A673 (cell line): ENCODE data around the gene INAVA. TPM values are rescaled to one million over a fixed set of nuclear protein-coding genes. Genes with fewer than 3 reads are reported as not detected.

Experiments used
- BruUV-seq: library from RNA; stranded (reverse); fragments of 400-500 nt; replicated peaks from 2 replicates; lab custom pipeline; 2021; lab: Mats Ljungman, UMichigan
- CTCF ChIA-PET: fragments of 300-600 bp; sonication (Branson Sonifier 250); formaldehyde crosslinking; loops from one replicate; lab custom pipeline; 2022; ENCODE audit warnings: antibody characterized with exemption; lab: Charles Lee
- POLR2A ChIA-PET: fragments of 300-600 bp; sonication (Branson Sonifier 250); formaldehyde crosslinking; loops from one replicate; lab custom pipeline; 2022; ENCODE audit warnings: antibody characterized with exemption; ENCODE audit not compliant: low non-redundant PET; lab: Charles Lee
- DNase-seq: peaks from one replicate; pipeline ENCODE4 v3.0.0-alpha.2; 2015; ENCODE audit warnings: low spot score
- H3K27ac ChIP-seq: fragments of 200-600 bp; sonication (generic); 2 replicates; pipeline ENCODE4 v1.5.1; 2016; ENCODE audit warnings: mixed run types, low read depth, mild to moderate bottlenecking, mixed read lengths, antibody characterized with exemption, low read length; ENCODE audit not compliant: poor library complexity, severe bottlenecking
- H3K27me3 ChIP-seq: fragments of 200-600 bp; sonication (generic); replicated peaks from 2 replicates; pipeline ENCODE4 v1.6.1; 2017; ENCODE audit warnings: mixed run types, low read depth, mild to moderate bottlenecking, mixed read lengths, antibody characterized with exemption, low read length; ENCODE audit not compliant: insufficient read depth, poor library complexity
- H3K36me3 ChIP-seq: fragments of 200-600 bp; sonication (generic); 2 replicates; pipeline ENCODE4 v1.6.1; 2016; ENCODE audit warnings: mixed run types, mild to moderate bottlenecking, mixed read lengths, antibody characterized with exemption, low read length; ENCODE audit not compliant: insufficient read depth, poor library complexity, severe bottlenecking
- H3K4me1 ChIP-seq: fragments of 200-600 bp; sonication (generic); 2 replicates; pipeline ENCODE4 v1.6.1; 2017; ENCODE audit warnings: mixed run types, mild to moderate bottlenecking, mixed read lengths, antibody characterized with exemption, low read length; ENCODE audit not compliant: insufficient read depth, poor library complexity, severe bottlenecking
- H3K4me3 ChIP-seq: fragments of 200-600 bp; sonication (generic); 2 replicates; pipeline ENCODE4 v1.5.1; 2016; ENCODE audit warnings: low read depth, mixed run types, mild to moderate bottlenecking, mixed read lengths, low read length; ENCODE audit not compliant: poor library complexity, severe bottlenecking
- H3K9me3 ChIP-seq: fragments of 200-600 bp; sonication (generic); 2 replicates; pipeline ENCODE4 v1.6.1; 2016; ENCODE audit warnings: mixed run types, low read depth, mild to moderate bottlenecking, mixed read lengths, antibody characterized with exemption, low read length; ENCODE audit not compliant: poor library complexity, severe bottlenecking
- EZH2 ChIP-seq: fragments of 200-600 bp; sonication (generic); IDR thresholded peaks from 2 replicates; pipeline ENCODE4 v1.6.1; 2017; ENCODE audit warnings: borderline replicate concordance, low read depth, mild to moderate bottlenecking, mixed read lengths, antibody characterized with exemption, low read length; ENCODE audit not compliant: poor library complexity, severe bottlenecking
- intact Hi-C: fragments of 100-400 bp; cut with micrococcal nuclease; formaldehyde crosslinking; loops from one replicate; pipeline ENCODE4 v1.10.0; 2022; ENCODE audit not compliant: unreplicated experiment
- total RNA-seq: library from RNA; stranded (reverse); gene quantifications from 2 replicates; pipeline ENCODE4 v1.2.3, GENCODE V29; 2021
- TF ChIP-seq, protein P1 (sequence below): fragments of 300-800, 200-600 bp; sonication (generic); conservative IDR thresholded peaks from 2 replicates; pipeline ENCODE4 v1.5.1; 2017; ENCODE audit warnings: low read depth, mild to moderate bottlenecking, antibody characterized with exemption, low read length, moderate library complexity, mixed read lengths

INAVA gene
- total RNA-seq, 1 experiment from 2014 or later: 0.45 TPM

- Histone ChIP-seq H3K27me3 (no peaks in the 10 kb centered on the region), H3K27ac (no peak overlapping the region), H3K36me3 (no peaks in the 10 kb centered on the region), H3K4me1 (no peaks in the 10 kb centered on the region), H3K4me3 (no peak overlapping the region), H3K9me3 (peaks cover 11% of the 10 kb centered on the region)
- no TSS peak for BruUV-seq
- CTCF ChIA-PET: no interaction called here
- TF ChIP-seq EZH2: no peak
- TF ChIP-seq, protein P1, sequence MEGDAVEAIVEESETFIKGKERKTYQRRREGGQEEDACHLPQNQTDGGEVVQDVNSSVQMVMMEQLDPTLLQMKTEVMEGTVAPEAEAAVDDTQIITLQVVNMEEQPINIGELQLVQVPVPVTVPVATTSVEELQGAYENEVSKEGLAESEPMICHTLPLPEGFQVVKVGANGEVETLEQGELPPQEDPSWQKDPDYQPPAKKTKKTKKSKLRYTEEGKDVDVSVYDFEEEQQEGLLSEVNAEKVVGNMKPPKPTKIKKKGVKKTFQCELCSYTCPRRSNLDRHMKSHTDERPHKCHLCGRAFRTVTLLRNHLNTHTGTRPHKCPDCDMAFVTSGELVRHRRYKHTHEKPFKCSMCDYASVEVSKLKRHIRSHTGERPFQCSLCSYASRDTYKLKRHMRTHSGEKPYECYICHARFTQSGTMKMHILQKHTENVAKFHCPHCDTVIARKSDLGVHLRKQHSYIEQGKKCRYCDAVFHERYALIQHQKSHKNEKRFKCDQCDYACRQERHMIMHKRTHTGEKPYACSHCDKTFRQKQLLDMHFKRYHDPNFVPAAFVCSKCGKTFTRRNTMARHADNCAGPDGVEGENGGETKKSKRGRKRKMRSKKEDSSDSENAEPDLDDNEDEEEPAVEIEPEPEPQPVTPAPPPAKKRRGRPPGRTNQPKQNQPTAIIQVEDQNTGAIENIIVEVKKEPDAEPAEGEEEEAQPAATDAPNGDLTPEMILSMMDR: no peak
- intact Hi-C loops: no loop called here
- POLR2A ChIA-PET: no interaction called here
- no peak for DNase-seq
Measured at GRCh38 chr1:200947059-200947566, 52.4 kb downstream of the INAVA start.

- H3K4me1 ChIP-seq: no peaks in the 10 kb centered on the region
- no peak overlapping the region for H3K27ac ChIP-seq
- ChIA-PET POLR2A (no interaction called here), CTCF (interaction anchor here (0.6 kb wide), 1 partner anchor 46 kb away, joined by 9 read pairs; no protein-coding TSS in a partner anchor)
- H3K9me3 ChIP-seq: peaks cover 11% of the 10 kb centered on the region
- intact Hi-C loops: no loop called here
- DNase-seq: no peak
- no peak for TF ChIP-seq EZH2
- TF ChIP-seq, protein P1: no peak
- H3K4me3 ChIP-seq: no peak overlapping the region
- no peaks in the 10 kb centered on the region for H3K27me3 ChIP-seq
- H3K36me3 ChIP-seq: no peaks in the 10 kb centered on the region
- no TSS peak for BruUV-seq
Measured at GRCh38 chr1:200949626-200950025, 54.9 kb downstream of the INAVA start.

DNA sequence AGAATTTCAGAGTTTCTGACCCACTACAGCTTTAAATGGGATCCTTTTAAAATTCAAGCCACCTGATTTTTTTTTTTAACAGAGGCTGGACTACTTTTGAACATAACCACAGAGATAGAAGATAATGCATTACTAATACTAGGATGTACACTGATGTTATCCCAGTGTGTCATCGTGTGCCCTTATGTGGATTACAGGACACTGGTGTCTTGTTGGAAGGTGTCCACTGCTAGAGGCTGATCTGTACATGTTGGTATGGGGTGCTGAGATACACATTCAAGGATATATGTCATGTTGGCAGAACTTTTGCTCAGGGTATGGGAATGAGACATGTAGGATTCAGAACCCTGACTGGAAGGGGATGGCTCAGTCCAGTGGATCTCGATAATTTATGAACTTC is 56.3 kb downstream of the INAVA start:
- DNase-seq: no peak
- no TSS peak for BruUV-seq
- no peak overlapping the region for H3K4me3 ChIP-seq
- no peaks in the 10 kb centered on the region for H3K36me3 ChIP-seq
- H3K9me3 ChIP-seq: peaks cover 11% of the 10 kb centered on the region
- H3K27ac ChIP-seq: no peak overlapping the region
- TF ChIP-seq, protein P1: no peak
- TF ChIP-seq EZH2: no peak
- no peaks in the 10 kb centered on the region for H3K4me1 ChIP-seq
- POLR2A ChIA-PET: no interaction called here
- H3K27me3 ChIP-seq: no peaks in the 10 kb centered on the region
- CTCF ChIA-PET: no interaction called here
- intact Hi-C loops: no loop called here
